ENCODE data around the gene PON2. TPM values are rescaled to one million over a fixed set of nuclear protein-coding genes. Genes with fewer than 3 reads are reported as not detected.

The PON2 gene
- polyA plus RNA-seq, 1 donor (not counting 4 experiments of a cell fraction or from before 2014, with no cell fraction given), result 98.1 TPM

DNA sequence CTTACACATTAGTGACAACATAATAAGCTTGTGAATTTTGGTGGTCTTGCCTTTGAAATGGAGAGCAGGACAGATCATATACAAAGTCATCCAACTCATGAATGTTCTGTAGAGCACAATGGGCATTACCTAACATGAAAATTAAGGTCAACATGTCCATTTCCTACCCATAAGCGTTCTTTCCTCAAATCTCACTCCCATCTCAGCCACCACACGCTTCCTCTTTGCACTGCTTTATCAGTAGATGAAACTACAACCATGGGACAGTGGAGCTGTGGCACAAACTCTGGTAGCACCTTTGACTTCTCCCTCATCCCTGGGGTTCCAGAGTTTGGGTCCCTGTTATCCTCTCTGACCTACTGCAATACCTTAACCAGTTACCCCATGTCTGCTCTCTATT is 2.2 kb downstream of the PON2 start:
- DNase-seq (ENCODE audit: low read depth, low spot score) (no peak), FAIRE-seq (no peak)
- Histone ChIP-seq H2AFZ (ENCODE audit: control insufficient read depth, low read length) (no peak overlapping the region), H3K9me3 (ENCODE audit: control insufficient read depth, low read depth, low read length) (no peaks in the 10 kb centered on the region), H3K9ac (ENCODE audit: control insufficient read depth, extremely low read depth, insufficient read depth, low read length) (no peak overlapping the region), H3K27me3 (ENCODE audit: control insufficient read depth, extremely low read depth, insufficient read depth, low read length) (no peaks in the 10 kb centered on the region), H3K27ac (ENCODE audit: control insufficient read depth, insufficient read depth, low read length) (no peak overlapping the region), H3K4me2 (ENCODE audit: control insufficient read depth, extremely low read depth, insufficient read depth, low read depth, low read length) (no peak overlapping the region), H3K79me2 (ENCODE audit: control insufficient read depth, insufficient read depth, low read length) (peaks cover 7% of the 10 kb centered on the region), H3K36me3 (ENCODE audit: control insufficient read depth in 2 of 2, extremely low read depth in 1 of 2, insufficient read depth in 2 of 2, low read length in 2 of 2) (peaks cover 0 to 2% of the 10 kb centered on the region in 2 experiments), H3K4me1 (ENCODE audit: control insufficient read depth, extremely low read depth, insufficient read depth, low read length) (peaks cover 10% of the 10 kb centered on the region), H3K4me3 (ENCODE audit: control insufficient read depth in 2 of 3, extremely low read depth in 1 of 3, insufficient read depth in 2 of 3, low read depth in 1 of 3, low read length in 3 of 3) (no peak overlapping the region), H3K9me1 (ENCODE audit: control insufficient read depth, extremely low read depth, insufficient read depth, low read length) (no peaks in the 10 kb centered on the region), H4K20me1 (ENCODE audit: control insufficient read depth, extremely low read depth, insufficient read depth, low read length) (no peaks in the 10 kb centered on the region)
- TF ChIP-seq EZH2 (IDR thresholded peaks at IDR 0.05; ENCODE audit: low read length), result no peak
- dilution Hi-C loops (cut with MboI; ENCODE audit: extremely low pct_ligation_motif_present, low sequenced_read_pairs), result no loop called here

DNA sequence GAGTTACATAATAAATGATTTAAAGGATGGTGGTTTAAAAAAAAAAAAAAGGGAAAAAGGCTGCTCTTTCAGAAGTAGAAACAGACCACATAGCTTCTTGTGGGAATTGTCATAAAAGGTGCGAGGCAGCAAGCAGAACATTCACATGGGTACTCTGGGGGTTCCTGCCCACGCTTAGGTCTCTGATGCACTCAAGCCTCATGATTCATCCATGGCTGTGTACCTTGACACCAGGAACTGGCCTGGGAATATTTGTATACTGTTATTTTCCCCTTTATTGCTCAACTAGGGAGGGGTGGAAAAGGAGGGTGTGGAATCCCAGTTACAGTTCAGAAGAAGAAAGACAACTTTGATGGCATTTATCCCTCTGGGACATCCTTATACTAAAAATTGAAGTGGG is 4.0 kb downstream of the PON2 start:
- TF ChIP-seq, protein P1, sequence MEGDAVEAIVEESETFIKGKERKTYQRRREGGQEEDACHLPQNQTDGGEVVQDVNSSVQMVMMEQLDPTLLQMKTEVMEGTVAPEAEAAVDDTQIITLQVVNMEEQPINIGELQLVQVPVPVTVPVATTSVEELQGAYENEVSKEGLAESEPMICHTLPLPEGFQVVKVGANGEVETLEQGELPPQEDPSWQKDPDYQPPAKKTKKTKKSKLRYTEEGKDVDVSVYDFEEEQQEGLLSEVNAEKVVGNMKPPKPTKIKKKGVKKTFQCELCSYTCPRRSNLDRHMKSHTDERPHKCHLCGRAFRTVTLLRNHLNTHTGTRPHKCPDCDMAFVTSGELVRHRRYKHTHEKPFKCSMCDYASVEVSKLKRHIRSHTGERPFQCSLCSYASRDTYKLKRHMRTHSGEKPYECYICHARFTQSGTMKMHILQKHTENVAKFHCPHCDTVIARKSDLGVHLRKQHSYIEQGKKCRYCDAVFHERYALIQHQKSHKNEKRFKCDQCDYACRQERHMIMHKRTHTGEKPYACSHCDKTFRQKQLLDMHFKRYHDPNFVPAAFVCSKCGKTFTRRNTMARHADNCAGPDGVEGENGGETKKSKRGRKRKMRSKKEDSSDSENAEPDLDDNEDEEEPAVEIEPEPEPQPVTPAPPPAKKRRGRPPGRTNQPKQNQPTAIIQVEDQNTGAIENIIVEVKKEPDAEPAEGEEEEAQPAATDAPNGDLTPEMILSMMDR (optimal IDR thresholded peaks at IDR 0.05 in 1 of 3, IDR thresholded peaks at IDR 0.05 in 1 of 3, conservative IDR thresholded peaks at IDR 0.05 in 1 of 3; ENCODE audit: extremely low read depth in 1 of 3, insufficient read depth in 2 of 3, low read length in 3 of 3), result no peak
- no peak for TF ChIP-seq EZH2 (IDR thresholded peaks at IDR 0.05; ENCODE audit: low read length)
- Histone ChIP-seq H2AFZ (ENCODE audit: control insufficient read depth, low read length) (no peak overlapping the region), H3K9me1 (ENCODE audit: control insufficient read depth, extremely low read depth, insufficient read depth, low read length) (no peaks in the 10 kb centered on the region), H3K4me1 (ENCODE audit: control insufficient read depth, extremely low read depth, insufficient read depth, low read length) (peaks cover 10% of the 10 kb centered on the region), H3K9me3 (ENCODE audit: control insufficient read depth, low read depth, low read length) (no peaks in the 10 kb centered on the region), H3K9ac (ENCODE audit: control insufficient read depth, extremely low read depth, insufficient read depth, low read length) (no peak overlapping the region), H3K27ac (ENCODE audit: control insufficient read depth, insufficient read depth, low read length) (no peak overlapping the region), H3K36me3 (ENCODE audit: control insufficient read depth in 2 of 2, extremely low read depth in 1 of 2, insufficient read depth in 2 of 2, low read length in 2 of 2) (peaks cover 0 to 2% of the 10 kb centered on the region in 2 experiments), H4K20me1 (ENCODE audit: control insufficient read depth, extremely low read depth, insufficient read depth, low read length) (no peaks in the 10 kb centered on the region), H3K27me3 (ENCODE audit: control insufficient read depth, extremely low read depth, insufficient read depth, low read length) (no peaks in the 10 kb centered on the region), H3K79me2 (ENCODE audit: control insufficient read depth, insufficient read depth, low read length) (peaks cover 7% of the 10 kb centered on the region), H3K4me2 (ENCODE audit: control insufficient read depth, extremely low read depth, insufficient read depth, low read depth, low read length) (no peak overlapping the region), H3K4me3 (ENCODE audit: control insufficient read depth in 2 of 3, extremely low read depth in 1 of 3, insufficient read depth in 2 of 3, low read depth in 1 of 3, low read length in 3 of 3) (no peak overlapping the region)
- FAIRE-seq, result no peak
- dilution Hi-C loops (cut with MboI; ENCODE audit: extremely low pct_ligation_motif_present, low sequenced_read_pairs), result no loop called here
- DNase-seq (ENCODE audit: low read depth, low spot score), result no peak

All from keratinocyte (primary cell).